Jurkat, Clone E6-1 (cell line): ENCODE data around the gene GALNT7. TPM values are rescaled to one million over a fixed set of nuclear protein-coding genes. Genes with fewer than 3 reads are reported as not detected.
A peak's percentile ranks its signal among the peaks of the same experiment; 100 is the strongest.
"Not testable (repeated sequence)": the region's sequence is repeated elsewhere in the genome, so short reads cannot be mapped to it uniquely, and the experiment has no call there.

Experiments used
- DNase-seq: peaks from one replicate; pipeline ENCODE4 v3.0.0-alpha.2; 2011; ENCODE audit warnings: low read depth, low spot score
- H3K4me3 ChIP-seq: 2 replicates; pipeline ENCODE4 v1.5.1; 2011; ENCODE audit warnings: mild to moderate bottlenecking, low read length, control low read depth, moderate library complexity
- polyA plus RNA-seq: library from polyadenylated mRNA; unstranded; fragments of >200 nt; gene quantifications from one replicate; pipeline ENCODE4 v1.2.1, GENCODE V29; 2012; ENCODE audit warnings: missing spikeins; ENCODE audit not compliant: insufficient read length, insufficient read depth

The GALNT7 gene
- 21.3 TPM for polyA plus RNA-seq

GRCh38 chr4:173168396-173169177 lies at the start of gene GALNT7:
Gene GALNT7 (plus strand): TSS chr4:173168811. CDS start chr4:173168836, 25 bp downstream.
- peak; percentile 62 for DNase-seq
- peak within 1 kb of the TSS; percentile 70 for H3K4me3 ChIP-seq

- DNase-seq, H3K4me3 ChIP-seq: not testable (repeated sequence)
Observed at GRCh38 chr4:173118819-173119218, 49.8 kb upstream of the GALNT7 start.

GRCh38 chr4:173119818-173120217 lies 48.8 kb upstream of the GALNT7 start:
- H3K4me3 ChIP-seq: no peak overlapping the region
- DNase-seq: no peak

- H3K4me3 ChIP-seq: no peak overlapping the region
- DNase-seq: peak; percentile 51
Observed at GRCh38 chr4:173121076-173121561, 47.5 kb upstream of the GALNT7 start.

- no peak overlapping the region for H3K4me3 ChIP-seq
- no peak for DNase-seq
Observed at GRCh38 chr4:173124209-173124865, 44.3 kb upstream of the GALNT7 start.

GRCh38 chr4:173125216-173125812 lies 43.3 kb upstream of the GALNT7 start:
- DNase-seq: no peak
- H3K4me3 ChIP-seq: no peak overlapping the region

GRCh38 chr4:173128199-173128890 lies 40.3 kb upstream of the GALNT7 start:
- no peak for DNase-seq
- H3K4me3 ChIP-seq: no peak overlapping the region

GRCh38 chr4:173130687-173131086 lies 37.9 kb upstream of the GALNT7 start:
- no peak overlapping the region for H3K4me3 ChIP-seq
- no peak for DNase-seq

GRCh38 chr4:173134426-173134825 lies 34.2 kb upstream of the GALNT7 start:
- H3K4me3 ChIP-seq: no peak overlapping the region
- no peak for DNase-seq

- no peak overlapping the region for H3K4me3 ChIP-seq
- DNase-seq: no peak
Observed at GRCh38 chr4:173135241-173135847, 33.3 kb upstream of the GALNT7 start.

GRCh38 chr4:173138624-173139023 lies 30.0 kb upstream of the GALNT7 start:
- H3K4me3 ChIP-seq: no peak overlapping the region
- DNase-seq: no peak

- H3K4me3 ChIP-seq: no peak overlapping the region
- no peak for DNase-seq
Observed at GRCh38 chr4:173139561-173139960, 29.1 kb upstream of the GALNT7 start.

- no peak for DNase-seq
- no peak overlapping the region for H3K4me3 ChIP-seq
Observed at GRCh38 chr4:173145131-173145530, 23.5 kb upstream of the GALNT7 start.

- no peak overlapping the region for H3K4me3 ChIP-seq
- no peak for DNase-seq
Observed at GRCh38 chr4:173146456-173146855, 22.2 kb upstream of the GALNT7 start.

GRCh38 chr4:173151496-173151895 lies 17.1 kb upstream of the GALNT7 start:
- H3K4me3 ChIP-seq: no peak overlapping the region
- DNase-seq: no peak

GRCh38 chr4:173152104-173152503 lies 16.5 kb upstream of the GALNT7 start:
- H3K4me3 ChIP-seq: no peak overlapping the region
- DNase-seq: no peak

GRCh38 chr4:173153445-173153844 lies 15.2 kb upstream of the GALNT7 start:
- H3K4me3 ChIP-seq: no peak overlapping the region
- no peak for DNase-seq

GRCh38 chr4:173159791-173160190 lies 8.8 kb upstream of the GALNT7 start:
- H3K4me3 ChIP-seq: no peak overlapping the region
- no peak for DNase-seq

GRCh38 chr4:173160871-173161270 lies 7.7 kb upstream of the GALNT7 start:
- no peak overlapping the region for H3K4me3 ChIP-seq
- no peak for DNase-seq
